HG03103 (cell line): ENCODE results near the gene UBTF.
A peak's percentile ranks its signal among the peaks of the same experiment; 100 is the strongest.
"Not testable (repeated sequence)": the region's sequence is repeated elsewhere in the genome, so short reads cannot be mapped to it uniquely, and the experiment has no call there.

ENCODE experiments used
- ATAC-seq: cut with Tn5 transposase; IDR thresholded peaks from one replicate; pipeline ENCODE4 v1.9.1; 2021; ENCODE audit warnings: low read depth; ENCODE audit not compliant: unreplicated experiment

The UBTF gene

DNA sequence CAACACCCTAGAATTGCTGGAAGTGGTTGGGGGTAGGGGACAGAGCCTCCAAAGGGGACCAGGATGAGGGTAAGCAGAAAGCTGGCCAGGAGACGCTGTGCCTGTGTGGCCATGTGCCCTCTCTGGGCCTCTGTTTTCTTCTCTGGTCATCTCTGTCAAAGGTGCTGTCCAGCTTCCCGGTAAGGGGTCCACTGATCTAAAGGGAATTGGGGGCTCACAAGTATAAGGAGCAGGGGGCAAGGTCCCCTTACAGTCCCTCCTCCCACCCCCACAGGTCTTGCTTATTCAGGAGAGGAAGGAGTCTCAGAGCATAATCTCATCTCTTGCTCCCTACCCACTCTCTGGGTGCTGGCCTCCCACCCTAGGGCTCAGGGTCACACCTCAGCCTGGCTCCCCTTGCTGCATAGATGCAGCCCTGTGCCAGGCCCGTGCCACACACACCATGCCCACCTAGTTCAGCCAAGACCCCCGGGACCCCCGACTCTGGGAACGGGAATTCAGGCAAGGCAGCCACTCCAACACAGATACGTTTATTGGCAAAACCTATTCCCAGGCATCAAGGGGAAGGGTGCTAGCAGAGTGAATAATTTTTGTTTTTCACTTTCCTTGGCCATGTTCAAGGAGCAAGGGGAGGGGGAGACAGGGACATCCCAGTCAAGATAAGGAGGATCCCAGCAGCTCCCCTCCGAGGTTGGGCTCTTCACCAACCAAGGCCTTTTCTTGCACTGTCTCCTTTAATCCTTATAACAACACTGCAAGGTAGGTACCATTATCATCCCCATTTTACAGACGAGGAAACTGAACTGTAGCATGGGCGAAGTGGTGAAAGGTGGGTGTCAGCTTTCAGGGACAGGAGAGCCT, 28.6 kb upstream of the UBTF start:
- ATAC-seq: no peak

DNA sequence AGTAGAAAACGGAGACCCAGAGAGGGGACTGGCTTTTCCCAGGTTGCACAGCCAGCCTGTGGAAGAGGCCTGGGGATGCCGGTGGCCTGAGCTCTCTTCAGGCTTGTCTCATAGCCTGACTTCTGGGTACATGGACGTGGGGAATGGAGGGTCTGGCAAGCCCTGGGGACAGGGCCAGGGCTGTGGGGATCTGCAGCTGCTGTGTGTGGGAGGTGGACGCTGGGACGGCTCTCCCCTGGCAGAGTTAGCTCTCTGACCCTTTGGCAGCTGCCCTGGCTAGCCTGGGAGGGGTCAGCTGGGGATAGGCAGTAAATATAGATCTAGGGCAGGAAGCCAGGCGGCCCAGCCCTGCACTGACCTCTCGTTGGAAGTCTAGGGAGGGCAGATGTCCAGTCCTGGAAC, 28.0 kb upstream of the UBTF start:
- no peak for ATAC-seq

DNA sequence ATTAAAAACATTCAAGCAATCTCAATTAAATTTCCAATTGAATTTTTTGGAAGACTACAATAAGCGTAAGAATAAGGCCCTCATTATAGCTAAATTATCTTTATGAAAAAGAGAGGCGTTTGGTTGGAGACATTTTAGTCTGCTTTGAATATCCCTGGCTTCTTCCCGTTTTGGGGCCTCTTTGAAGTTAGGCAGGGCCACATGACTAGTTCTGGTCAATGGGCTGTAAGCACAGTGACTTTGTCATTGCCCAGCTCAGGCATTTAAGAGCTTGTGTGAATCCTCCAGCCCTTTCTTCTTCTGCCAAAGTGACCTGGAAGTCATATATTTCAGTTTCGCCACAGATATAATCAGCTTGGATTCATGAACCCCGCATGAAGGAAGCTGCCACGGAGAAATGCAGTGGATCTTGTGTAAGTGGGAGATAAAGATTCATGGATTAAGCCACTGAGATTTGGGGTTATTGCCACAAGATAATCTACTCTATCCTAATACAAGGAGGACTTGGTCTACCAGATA, 21.7 kb upstream of the UBTF start:
- ATAC-seq: no peak

DNA sequence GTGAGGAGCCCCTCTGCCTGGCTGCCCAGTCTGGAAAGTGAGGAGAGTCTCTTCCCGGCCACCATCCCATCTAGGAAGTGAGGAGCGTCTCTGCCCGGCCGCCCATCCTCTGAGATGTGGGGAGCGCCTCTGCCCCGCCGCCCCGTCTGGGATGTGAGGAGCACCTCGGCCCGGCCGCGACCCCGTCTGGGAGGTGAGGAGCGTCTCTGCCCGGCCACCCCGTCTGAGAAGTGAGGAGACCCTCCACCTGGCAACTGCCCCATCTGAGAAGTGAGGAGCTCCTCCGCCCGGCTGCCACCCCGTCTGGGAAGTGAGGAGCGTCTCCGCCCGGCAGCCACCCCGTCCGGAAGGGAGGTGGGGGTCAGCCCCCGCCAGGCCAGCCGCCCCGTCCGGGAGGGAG, 18.4 kb upstream of the UBTF start:
- not testable (repeated sequence) for ATAC-seq

DNA sequence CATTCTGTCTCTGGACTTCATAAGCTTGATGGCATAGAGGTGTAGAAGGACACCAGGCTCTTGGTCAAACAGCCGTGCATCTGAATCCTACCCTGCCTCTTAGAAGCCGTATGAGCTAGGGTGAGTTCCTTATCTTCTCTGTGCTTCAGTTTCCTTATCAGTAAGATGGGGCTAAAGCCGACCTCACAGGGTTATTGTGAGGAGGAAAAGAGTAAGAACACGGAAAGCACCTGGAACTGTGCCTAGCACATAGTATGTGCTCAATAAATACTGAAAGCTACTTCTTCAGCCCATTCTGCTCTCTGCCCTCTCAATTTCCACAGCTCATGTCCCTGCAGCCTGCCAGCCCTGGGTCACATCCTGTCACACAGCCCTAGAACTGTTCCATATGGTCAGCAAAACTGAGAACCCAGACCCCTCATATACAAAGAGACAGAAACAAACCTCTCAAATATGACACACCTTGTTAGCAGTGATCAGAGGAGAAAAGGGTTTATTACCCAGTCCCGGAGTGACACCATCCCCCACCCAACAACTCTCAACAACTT, 17.0 kb upstream of the UBTF start:
- ATAC-seq: no peak

DNA sequence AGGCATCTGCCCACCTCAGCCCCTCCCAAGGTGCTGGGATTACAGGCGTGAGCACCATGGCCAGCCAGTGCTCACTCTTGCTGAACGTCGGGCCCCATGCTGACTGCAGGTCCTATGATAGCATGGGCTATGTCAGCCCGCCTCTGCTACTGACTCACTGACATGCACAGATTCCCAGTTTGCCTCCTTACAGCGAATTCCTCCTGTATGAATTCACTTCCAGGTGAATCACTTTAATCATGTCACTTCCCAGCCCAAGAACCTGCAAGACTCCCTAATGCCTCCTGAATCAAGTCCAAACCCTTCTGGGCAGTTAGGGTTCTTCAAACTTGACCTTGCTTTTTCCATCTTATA, 16.1 kb upstream of the UBTF start:
- no peak for ATAC-seq

DNA sequence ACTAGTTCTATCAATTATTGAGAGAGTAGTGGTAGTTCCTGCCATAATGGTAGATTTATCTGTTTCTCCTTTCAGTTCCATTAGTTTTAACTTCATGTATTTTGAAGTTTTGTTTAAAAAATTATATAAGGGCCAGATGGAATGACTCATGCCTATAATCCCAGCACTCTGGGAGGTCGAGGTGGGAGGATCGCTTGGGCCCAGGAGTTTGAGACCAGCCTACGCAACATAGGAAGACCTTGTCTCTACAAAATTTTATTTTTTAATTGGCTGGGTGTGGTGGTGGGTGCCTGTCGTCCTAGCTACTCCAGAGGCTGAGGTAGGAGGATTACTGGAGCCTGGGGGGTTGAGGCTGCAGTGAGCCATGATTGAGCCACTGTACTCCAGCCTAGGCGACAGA, 14.1 kb upstream of the UBTF start:
- no peak for ATAC-seq

DNA sequence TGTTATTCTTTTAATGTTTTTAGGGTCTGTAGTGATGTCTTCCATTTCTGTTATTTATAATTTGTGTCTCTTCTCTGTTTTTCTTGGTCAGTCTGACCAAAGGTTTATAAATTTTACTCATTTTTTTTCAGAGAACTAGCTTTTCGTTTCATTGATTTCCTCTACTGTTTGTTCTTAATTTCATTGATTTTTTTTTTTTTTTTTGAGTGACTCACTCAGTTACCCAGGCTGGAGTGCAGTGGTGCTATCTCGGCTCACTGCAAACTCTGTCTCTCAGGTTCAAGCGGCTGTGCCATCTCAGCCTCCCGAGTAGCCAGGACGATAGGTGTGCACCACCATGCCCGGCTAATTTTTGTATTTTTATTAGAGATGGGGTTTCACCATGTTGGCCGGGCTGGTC, 12.6 kb upstream of the UBTF start:
- no peak for ATAC-seq

DNA sequence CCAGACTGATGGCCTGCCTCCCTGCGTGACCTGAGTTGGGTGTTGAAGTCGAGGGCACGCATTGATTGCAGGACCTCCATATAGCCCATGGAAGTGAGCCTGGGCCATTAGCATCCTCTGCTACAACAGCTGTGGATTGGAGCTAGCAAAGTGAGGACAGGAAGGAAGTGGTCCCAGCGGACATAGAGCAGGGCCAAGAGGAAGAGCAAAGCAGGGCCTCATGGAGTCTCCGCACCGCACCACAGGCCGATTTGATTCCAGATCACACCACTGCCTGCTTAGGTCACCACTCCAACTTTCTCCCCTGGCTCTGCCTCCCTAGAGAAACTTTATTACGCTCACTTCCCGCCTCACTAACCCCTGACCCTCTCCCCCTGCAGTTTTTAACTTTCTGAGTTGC, 10.7 kb upstream of the UBTF start:
- no peak for ATAC-seq

DNA sequence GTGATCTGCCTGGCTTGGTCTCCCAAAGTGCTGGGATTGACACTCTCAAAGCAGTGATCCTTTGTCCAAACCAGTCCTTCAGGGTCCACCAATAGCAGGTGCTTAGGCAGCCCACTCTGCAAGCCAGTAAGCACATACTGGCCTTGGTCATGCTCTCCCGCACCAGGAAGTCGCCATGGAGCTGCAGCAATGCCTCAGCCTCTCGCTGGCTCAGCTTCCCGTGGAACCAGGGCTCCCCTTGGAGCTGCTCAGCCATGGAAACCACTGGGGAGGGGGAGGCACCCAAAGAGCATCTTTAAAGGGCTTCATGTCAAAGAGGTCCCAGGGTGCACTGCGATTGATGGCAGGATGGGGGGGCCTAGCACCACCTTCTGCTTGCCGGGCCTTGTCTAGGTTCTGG, 9.6 kb upstream of the UBTF start:
- ATAC-seq: no peak

DNA sequence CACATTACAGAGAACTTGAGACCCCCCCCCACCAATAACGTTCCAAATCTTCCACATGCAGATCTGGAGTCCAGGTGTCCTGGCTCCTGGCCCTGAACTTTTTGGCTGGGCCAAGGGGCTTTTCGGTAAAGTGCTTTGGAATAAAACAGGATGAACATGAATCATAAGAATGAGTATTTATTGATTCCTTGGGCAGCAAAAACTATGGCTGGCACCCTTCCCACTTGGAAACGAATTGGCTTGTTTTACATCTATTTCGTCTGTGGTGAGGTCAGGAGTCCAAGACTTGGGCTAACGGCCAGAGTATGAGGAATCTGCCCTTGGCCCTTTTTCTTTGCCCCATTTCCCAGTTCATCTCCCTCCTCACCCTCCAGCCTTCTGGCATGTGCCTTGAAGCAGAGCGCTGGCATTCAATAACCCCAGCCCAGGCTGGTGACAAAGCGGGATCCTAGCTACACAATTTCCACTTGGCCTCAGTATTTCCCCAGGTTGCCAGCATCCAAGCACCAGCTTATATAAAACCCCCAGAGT, 4.1 kb upstream of the UBTF start:
- no peak for ATAC-seq

DNA sequence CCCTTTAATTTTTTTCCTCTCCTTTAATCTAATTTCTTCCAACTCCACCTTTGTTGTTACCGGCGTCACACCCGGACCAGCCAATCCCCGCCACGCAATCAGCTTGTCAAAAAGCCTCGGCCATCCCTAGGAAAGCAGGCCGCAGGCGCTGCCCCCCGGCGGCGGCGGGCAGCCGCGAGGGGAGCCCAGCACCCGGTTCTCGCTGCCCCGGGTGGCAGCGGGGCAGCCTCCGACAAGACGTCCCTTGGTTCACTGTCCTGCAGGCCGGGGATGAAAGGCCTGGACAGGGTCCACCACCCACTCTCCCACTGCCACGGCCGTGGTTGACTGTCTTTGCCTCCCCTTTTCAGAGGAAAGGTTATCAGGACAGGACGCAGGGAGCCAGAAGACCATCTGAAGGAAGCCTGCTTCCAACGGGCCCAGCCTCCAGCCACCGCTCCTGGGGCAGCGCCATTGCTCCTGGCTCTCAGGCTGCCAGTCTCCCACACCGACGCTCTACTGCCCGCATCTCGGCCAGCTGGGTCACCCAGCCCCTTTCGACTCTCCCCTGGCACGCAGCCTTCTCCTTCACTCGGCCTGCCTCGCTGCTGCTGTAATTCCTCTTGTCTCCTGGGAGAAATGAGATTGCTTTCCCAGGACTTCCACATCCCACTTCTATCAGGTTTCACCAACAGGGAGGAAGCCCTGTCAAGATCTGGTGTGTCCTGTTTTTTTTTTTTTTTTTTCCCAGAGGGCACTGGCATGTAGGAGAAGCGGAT, 2.8 kb upstream of the UBTF start:
- no peak for ATAC-seq

DNA sequence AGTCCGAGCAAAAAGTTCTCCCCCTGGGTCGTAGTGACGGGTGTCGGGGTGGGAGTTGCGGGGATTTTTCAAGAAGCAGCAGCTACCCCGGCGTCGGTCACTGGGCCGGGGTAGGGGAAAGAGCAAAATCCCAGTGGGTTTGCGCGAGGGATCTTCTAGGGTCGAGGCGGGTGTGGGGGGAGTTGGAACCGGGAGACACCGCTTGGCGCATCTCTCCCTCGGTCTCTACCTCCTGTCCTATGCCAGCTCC, 2.3 kb upstream of the UBTF start:
- ATAC-seq: no peak

DNA sequence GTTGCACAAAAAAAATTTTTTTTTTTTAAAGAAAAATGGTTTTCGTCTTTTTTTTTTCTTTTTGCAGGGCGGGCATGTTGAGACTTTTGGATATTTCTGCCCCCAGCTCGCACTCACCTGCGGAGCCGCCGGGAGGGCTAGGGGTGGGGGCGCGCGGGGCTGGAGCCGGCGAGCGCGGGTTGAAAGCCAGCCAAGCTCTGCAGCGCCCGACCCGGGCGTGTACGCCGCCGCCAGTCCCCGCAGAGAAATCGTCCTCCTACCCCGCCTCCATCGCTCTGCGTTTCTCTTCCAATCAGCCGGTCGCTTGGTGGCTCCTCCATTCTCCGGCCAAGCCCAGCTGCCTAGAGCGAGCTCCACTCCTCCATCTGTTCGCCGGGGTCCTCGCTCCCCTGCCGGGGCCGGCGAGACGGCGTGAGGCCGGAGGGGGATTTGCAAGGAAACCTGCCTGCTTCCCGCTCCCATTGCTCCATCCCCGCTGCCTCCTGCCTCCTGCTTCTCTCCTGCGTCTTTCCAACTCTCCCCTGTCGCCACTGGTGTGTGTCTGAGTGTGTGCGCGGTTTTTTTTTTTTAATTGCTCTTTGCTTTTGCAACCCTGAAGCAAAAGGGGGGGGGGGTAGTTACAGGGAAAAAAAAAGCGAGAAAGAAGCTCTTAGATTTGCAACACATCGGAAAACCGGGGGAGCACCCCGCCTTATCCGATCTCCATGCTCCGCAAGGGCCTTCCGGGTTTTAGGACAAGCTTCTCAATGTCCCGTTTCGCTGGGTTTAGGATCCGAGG, 1.8 kb upstream of the UBTF start:
- no peak for ATAC-seq

DNA sequence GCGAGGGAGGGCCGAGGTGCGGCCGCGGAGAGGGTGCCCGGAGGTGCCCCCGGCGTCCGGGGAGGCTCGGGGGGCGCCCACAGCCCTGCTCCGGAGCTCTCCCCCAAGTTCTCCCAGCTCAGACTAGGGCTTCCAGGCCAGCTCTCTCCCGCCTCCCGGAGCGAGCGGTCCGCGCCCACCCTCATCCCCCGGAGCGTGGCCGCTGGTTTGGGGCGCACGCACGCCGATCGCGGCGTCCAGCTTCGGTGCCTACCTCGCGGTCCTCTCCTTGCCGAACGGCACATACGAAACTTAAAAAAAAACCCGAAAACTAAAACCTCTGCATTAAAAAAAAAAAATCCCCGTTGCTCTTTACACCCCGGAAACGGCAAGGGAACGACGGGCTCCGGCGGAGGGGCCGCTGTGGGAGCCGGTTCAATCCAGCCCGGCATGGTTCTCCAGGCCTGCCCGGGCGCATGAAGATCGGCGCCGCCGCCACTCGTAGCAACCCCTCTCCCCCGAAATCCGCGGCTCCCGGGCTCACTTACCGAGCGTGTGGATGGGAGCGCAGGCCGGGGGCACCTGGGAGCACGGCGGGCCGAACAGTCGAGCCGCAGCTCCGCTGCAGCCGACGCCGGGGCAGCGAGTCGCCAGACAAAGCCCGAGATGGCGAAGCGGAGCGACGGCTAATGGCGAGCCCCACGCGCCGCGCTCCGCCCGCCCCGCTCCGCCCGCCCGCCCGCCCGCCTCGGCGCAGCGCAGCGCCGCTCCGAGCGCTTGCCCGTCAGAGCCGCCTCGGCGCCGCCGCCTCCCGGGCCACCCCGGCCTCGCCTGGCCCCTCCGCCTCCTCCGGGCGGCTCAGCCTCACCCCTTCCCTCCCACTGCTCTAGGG, 973 bp upstream of the UBTF start:
- ATAC-seq: no peak

DNA sequence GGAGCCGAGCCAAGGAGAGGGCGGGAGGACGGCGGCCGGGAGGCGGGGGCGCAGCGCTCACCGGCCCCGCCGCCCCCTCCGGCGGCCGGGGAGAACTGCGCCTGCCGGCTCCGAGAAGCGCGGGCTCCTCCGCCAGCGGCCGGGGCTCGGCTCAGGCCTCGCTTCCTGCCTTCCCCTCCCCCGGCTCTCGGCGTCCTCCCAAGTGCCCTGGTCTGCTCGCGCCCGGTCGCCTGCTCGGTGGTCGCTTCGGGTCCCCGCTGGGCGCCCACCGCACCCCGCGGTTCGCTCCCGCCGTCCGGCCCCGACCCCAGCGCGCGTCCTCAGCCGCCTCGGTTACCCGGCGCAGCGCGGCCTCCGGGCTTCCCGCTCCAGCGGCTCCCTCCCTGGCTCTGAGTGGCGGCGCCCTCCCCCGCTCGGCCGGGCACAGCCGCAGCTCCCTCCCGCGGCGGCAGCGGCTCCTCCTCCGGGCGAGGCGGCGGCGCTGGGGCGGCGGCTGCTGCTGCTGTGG, 313 bp downstream of the UBTF start:
- ATAC-seq: peak; percentile 25

DNA sequence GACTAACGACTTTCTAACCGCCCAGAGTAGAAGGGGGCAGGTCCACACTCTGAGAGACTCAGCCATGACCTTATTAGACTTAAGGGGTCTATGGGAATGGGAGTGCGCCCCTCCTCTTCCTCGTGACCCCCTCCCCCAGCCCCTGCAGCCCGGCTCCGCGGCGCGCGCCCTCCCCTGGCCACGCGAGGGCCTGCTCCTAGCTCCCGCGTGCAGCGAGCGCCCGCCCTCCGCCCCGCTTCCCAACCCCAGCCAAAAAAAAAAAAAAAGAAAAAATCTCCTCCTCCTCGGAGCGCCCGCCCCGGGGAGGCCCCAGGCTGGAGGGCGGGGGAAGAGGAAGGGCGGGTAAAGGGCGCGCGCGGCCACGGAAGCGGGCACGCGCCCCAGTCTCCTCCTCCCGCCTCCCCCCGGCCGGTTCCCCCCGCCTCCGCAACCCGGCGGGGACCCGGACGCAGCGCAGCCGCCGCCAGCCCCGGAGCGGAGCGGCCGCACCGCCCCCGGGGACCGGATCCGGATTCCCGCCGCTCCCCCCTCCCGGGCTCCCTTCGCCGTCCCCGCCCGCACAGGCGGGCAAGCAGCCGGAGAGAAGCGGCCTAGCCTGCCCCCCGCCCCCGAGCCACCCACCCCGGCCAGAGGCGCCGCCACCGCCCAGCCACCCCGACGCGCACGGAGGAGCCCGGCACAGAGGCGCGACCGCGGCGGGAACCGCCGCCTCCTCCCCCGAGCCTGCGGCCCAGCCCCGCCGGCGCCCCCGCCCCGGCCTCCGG, 949 bp downstream of the UBTF start:
- peak; percentile 30 for ATAC-seq

DNA sequence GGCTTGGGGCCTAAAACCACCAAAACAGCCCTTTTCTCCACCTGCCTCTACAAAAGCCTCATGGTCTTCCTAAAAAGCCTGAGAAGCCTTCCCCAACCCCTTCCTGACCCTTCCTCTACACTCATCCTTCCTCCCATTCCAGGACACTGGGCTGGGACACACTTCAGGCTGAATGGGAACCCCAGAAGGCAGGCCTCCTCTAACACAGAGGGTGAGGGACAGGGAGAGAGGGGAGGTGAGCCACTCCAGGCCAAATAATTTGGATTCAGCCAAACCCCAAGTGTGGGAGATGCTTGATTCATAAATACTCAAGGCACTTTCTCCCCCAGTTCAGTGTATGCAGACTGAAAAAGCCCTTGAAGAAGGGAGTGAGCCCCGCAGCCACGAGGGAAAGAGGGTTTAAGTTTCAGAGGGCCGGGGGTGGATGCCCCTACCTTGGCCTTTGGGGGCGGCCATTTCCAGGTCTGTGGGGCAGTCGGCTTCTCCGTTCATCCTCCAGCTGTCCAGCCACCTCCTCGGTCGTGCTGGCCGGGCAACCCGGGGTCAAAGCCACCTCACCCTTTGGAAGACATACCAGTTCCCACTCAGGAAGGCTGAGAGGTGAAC, 1.6 kb downstream of the UBTF start:
- no peak for ATAC-seq

DNA sequence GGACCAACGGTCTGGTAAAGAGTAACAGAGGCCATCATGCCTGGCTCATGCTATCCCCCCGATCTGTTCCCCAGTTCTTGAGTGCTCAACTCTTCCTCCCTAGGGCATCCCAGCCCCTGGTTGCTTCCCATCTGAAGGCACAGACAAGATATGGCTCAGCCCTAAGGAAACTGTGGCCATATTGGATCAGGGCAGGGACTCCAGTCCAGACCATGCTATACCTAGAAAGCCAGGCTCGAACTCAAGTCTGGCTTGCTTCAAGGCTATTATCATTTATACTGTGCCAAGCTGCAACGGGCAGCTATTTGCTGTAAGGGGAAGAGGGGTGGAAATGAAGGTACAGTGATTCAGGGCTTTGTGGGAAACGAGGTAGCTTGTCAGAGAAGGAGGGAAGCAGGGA, 2.8 kb downstream of the UBTF start:
- ATAC-seq: no peak
